Activated T-helper 2 cell treated with anti-CD3 and anti-CD28 coated beads, Interferon-gamma antibody, Interleukin-2, Interleukin-4, amounts not matched to agents 10 μg/mL and 5 μg/mL and 100 μg/mL, durations not matched to agents 14 hours and 24 hours and 36 hours (primary cell): ENCODE data around the gene ILK. TPM values are rescaled to one million over a fixed set of nuclear protein-coding genes. Genes with fewer than 3 reads are reported as not detected.

Source experiments
- DNase-seq: peaks from one replicate; pipeline ENCODE4 v3.0.0; 2021; ENCODE audit warnings: low spot score
- H3K27ac Mint-ChIP-seq: one replicate; pipeline ENCODE4 v1.8.0; 2021; ENCODE audit warnings: mixed read lengths
- H3K27me3 Mint-ChIP-seq: one replicate; pipeline ENCODE4 v1.8.0; 2021; ENCODE audit warnings: low read depth, mixed read lengths
- H3K36me3 Mint-ChIP-seq: one replicate; pipeline ENCODE4 v1.8.0; 2021; ENCODE audit warnings: low read depth, mixed read lengths
- H3K4me1 Mint-ChIP-seq: one replicate; pipeline ENCODE4 v1.8.0; 2021; ENCODE audit warnings: low read depth, mixed read lengths
- H3K4me3 Mint-ChIP-seq: one replicate; pipeline ENCODE4 v1.8.0; 2021; ENCODE audit warnings: low read depth, mild to moderate bottlenecking, moderate library complexity, mixed read lengths
- H3K9me3 Mint-ChIP-seq: one replicate; pipeline ENCODE4 v1.8.0; 2021; ENCODE audit warnings: mixed read lengths
- intact Hi-C: fragments of 100-400 bp; cut with micrococcal nuclease; formaldehyde crosslinking; loops from one replicate; pipeline ENCODE4 v1.15.1; 2023
- total RNA-seq: library from RNA; stranded (reverse); gene quantifications from 2 replicates; pipeline ENCODE4 v1.2.3, GENCODE V29; 2022

The ILK gene
- total RNA-seq, 1 donor from 2014 or later, result 99.5 TPM

DNA sequence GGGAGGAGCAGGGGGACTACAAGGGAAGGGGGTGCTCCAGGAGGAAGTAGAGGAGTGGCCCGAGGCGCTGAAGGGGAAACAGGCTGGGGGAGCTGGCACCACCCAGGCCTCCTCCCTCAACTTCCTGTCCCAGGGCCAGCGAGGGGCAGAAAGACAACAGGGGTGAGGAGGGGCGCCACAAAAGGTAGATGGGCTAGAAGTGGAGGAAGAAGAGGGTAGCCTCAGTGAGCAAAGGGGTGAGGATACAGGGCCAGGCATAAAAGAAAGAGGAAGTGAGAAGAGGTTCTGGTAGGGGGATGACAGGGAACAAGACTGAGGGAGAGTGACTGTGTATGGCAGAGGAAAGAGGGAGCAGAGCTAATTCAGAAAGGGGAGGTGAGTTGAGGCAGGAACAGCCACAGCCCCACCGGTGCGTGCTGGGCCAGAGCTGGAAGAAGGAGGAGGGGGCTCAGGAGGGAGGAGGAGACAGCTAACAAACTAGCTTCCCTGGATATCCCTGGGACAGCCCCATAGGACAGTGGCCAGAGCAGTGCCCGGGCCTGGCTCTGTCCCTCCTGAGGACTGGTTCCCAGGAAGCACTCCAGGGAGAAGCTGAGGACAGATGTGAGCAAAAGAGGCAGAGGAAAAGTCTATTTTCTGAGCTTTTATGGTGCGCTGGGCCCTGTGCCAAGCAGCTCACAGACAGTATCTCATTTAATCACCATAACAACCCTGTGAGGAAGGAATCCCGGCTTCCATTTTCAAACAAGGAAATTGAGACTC, 43.5 kb downstream of the ILK start:
- no peaks in the 10 kb centered on the region for H3K36me3 Mint-ChIP-seq
- H3K27ac Mint-ChIP-seq, result no peak overlapping the region
- DNase-seq, result no peak
- intact Hi-C loops, result no loop called here
- H3K9me3 Mint-ChIP-seq, result no peaks in the 10 kb centered on the region
- peaks cover 3% of the 10 kb centered on the region for H3K4me1 Mint-ChIP-seq
- H3K4me3 Mint-ChIP-seq, result no peak overlapping the region
- H3K27me3 Mint-ChIP-seq, result no peaks in the 10 kb centered on the region

- intact Hi-C loops, result no loop called here
- Mint-ChIP-seq H3K27ac (no peak overlapping the region), H3K4me1 (peaks cover 3% of the 10 kb centered on the region), H3K4me3 (no peak overlapping the region), H3K27me3 (no peaks in the 10 kb centered on the region), H3K9me3 (no peaks in the 10 kb centered on the region), H3K36me3 (no peaks in the 10 kb centered on the region)
- DNase-seq, result no peak
Observed at GRCh38 chr11:6647836-6648235, 44.3 kb downstream of the ILK start.

GRCh38 chr11:6648501-6648900, 44.9 kb downstream of the ILK start:
- intact Hi-C loops, result no loop called here
- Mint-ChIP-seq H3K9me3 (no peaks in the 10 kb centered on the region), H3K27me3 (no peaks in the 10 kb centered on the region)

GRCh38 chr11:6650104-6650503, 46.5 kb downstream of the ILK start:
- Mint-ChIP-seq H3K27ac (no peak overlapping the region), H3K36me3 (no peaks in the 10 kb centered on the region), H3K9me3 (no peaks in the 10 kb centered on the region), H3K27me3 (no peaks in the 10 kb centered on the region), H3K4me3 (no peak overlapping the region), H3K4me1 (peaks cover 3% of the 10 kb centered on the region)
- intact Hi-C loops, result no loop called here
- DNase-seq, result no peak

More at GRCh38 chr11:6648501-6648900, 44.9 kb downstream of the ILK start:
- Mint-ChIP-seq H3K27ac (no peak overlapping the region), H3K4me3 (no peak overlapping the region), H3K36me3 (no peaks in the 10 kb centered on the region), H3K4me1 (peaks cover 3% of the 10 kb centered on the region)
- no peak for DNase-seq

GRCh38 chr11:6650980-6651379, 47.4 kb downstream of the ILK start:
- no peaks in the 10 kb centered on the region for H3K36me3 Mint-ChIP-seq
- H3K27ac Mint-ChIP-seq, result no peak overlapping the region
- no peak overlapping the region for H3K4me3 Mint-ChIP-seq
- peaks cover 1% of the 10 kb centered on the region for H3K4me1 Mint-ChIP-seq
- H3K9me3 Mint-ChIP-seq, result no peaks in the 10 kb centered on the region
- intact Hi-C loops, result no loop called here
- peaks cover 1% of the 10 kb centered on the region for H3K27me3 Mint-ChIP-seq
- DNase-seq, result no peak

- H3K27me3 Mint-ChIP-seq, result peaks cover 13% of the 10 kb centered on the region
- no peak overlapping the region for H3K4me3 Mint-ChIP-seq
- DNase-seq, result no peak
- H3K4me1 Mint-ChIP-seq, result peaks cover 3% of the 10 kb centered on the region
- H3K9me3 Mint-ChIP-seq, result no peaks in the 10 kb centered on the region
- H3K36me3 Mint-ChIP-seq, result peaks cover 3% of the 10 kb centered on the region
- intact Hi-C loops, result loop anchor here (2.0 kb wide), 1 partner anchor 15 kb away; no protein-coding TSS in a partner anchor
- H3K27ac Mint-ChIP-seq, result no peak overlapping the region
Observed at GRCh38 chr11:6652182-6652581, 48.6 kb downstream of the ILK start.

DNA sequence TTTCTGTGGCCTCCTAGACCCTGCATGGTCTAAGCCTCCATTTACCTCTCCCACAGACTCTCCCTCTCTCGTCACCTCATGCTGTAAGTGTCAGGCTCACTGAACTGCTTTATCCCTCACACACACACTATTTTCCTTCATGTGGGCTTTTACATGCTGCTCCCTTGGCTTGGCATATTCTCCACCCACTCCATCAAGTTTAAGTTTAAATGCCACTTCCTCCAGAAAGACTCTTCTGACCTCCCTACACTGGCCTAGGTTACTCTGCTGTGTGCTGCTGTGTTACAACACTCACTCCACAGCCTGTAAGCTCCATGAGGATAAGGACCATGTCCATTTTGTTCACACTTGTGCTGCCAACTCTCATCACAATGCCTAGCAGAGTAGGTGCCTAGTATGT, 49.5 kb downstream of the ILK start:
- Mint-ChIP-seq H3K4me1 (peaks cover 3% of the 10 kb centered on the region), H3K9me3 (no peaks in the 10 kb centered on the region), H3K27ac (no peak overlapping the region), H3K36me3 (peaks cover 3% of the 10 kb centered on the region), H3K27me3 (peaks cover 16% of the 10 kb centered on the region), H3K4me3 (no peak overlapping the region)
- intact Hi-C loops, result loop anchor here (2.0 kb wide), 1 partner anchor 14 kb away; no protein-coding TSS in a partner anchor
- no peak for DNase-seq

- Mint-ChIP-seq H3K27ac (no peak overlapping the region), H3K36me3 (peaks cover 3% of the 10 kb centered on the region), H3K4me1 (peaks cover 3% of the 10 kb centered on the region), H3K27me3 (peaks cover 16% of the 10 kb centered on the region), H3K9me3 (no peaks in the 10 kb centered on the region), H3K4me3 (no peak overlapping the region)
- intact Hi-C loops, result loop anchor here (2.0 kb wide), 1 partner anchor 13 kb away; no protein-coding TSS in a partner anchor
- DNase-seq, result no peak
Observed at GRCh38 chr11:6653656-6654055, 50.1 kb downstream of the ILK start.

GRCh38 chr11:6654281-6655019, 50.9 kb downstream of the ILK start:
- Mint-ChIP-seq H3K27ac (no peak overlapping the region), H3K36me3 (peaks cover 3% of the 10 kb centered on the region), H3K4me3 (no peak overlapping the region), H3K4me1 (peaks cover 3% of the 10 kb centered on the region), H3K9me3 (no peaks in the 10 kb centered on the region), H3K27me3 (peaks cover 16% of the 10 kb centered on the region)
- intact Hi-C loops, result no loop called here
- DNase-seq, result no peak

GRCh38 chr11:6655020-6655789, 51.6 kb downstream of the ILK start:
- DNase-seq, result no peak
- no peak overlapping the region for H3K27ac Mint-ChIP-seq
- no peak overlapping the region for H3K4me3 Mint-ChIP-seq
- peaks cover 16% of the 10 kb centered on the region for H3K27me3 Mint-ChIP-seq
- peaks cover 3% of the 10 kb centered on the region for H3K36me3 Mint-ChIP-seq
- no peaks in the 10 kb centered on the region for H3K9me3 Mint-ChIP-seq
- H3K4me1 Mint-ChIP-seq, result peaks cover 3% of the 10 kb centered on the region
- intact Hi-C loops, result no loop called here

DNA sequence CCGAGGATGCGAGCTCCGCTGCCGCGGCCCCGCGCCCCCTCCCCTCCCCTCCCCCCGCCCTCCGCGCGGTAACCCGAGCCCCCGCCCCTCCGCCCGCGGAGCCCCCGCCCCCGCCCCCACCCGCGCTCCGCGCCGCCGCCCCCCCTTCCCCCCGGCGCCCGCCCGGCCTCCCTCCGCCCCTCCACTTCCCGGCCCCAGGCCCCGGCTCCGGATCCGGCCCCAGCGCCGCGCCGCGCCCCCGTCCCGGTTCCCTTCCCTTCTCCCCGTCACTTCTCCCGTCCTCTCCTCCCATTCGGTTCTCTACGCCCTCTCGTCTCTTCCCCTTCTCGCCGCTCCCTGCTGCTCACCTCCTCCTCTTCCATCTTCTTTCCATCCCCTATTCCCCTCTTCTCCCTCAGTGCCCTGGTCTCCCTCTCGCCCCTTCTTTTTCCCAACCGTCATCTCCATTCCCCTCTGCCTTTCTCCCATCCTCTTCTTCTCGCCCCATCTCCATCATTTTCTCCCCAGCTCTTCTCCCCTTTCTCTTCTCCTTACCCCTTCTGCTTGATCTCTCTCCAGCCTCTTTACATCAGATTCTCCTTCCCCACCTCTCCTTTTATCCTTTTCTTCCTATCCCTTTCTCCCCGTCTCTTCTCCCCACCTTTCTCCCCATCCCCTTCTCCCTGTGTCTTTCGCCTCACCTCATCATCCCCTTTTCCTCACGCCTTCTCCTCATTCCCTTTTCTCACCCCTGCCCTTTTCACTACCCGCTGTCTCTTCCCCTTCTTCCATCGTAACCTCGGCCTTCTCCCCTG, 52.4 kb downstream of the ILK start, which contains the start of gene DCHS1:
Gene DCHS1, minus strand, starts transcription at position 20 of the 794 bp plus-strand sequence. CDS start 14,196 bp downstream, outside the sequence.
- Mint-ChIP-seq H3K4me1 (peaks cover 3% of the 10 kb centered on the region), H3K36me3 (peaks cover 3% of the 10 kb centered on the region), H3K27me3 (peaks cover 16% of the 10 kb centered on the region), H3K27ac (no peak within 1 kb of the TSS), H3K9me3 (no peaks in the 10 kb centered on the region), H3K4me3 (peak within 1 kb of the TSS; percentile 60)
- intact Hi-C loops, result no loop called here
- DNase-seq, result no peak

DNA sequence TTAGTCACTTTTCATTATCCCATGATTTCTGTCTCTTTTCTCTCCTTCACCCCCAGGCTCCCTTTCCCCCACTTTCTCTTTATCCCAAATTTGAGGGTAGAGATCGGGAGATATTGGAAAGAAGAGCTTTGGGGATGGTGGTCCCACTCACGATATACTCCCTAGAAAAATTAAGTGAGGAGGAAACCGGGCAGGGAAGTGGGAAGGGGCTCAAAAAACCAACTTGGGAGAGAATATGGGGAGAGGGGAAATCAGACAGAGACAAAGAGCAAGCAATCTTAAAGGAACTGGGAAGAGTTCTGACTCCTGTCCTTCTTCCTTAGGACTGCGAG, 53.0 kb downstream of the ILK start:
- Mint-ChIP-seq H3K9me3 (no peaks in the 10 kb centered on the region), H3K4me3 (peak overlapping the region; percentile 60), H3K27ac (no peak overlapping the region), H3K4me1 (peaks cover 3% of the 10 kb centered on the region), H3K36me3 (peaks cover 3% of the 10 kb centered on the region), H3K27me3 (peaks cover 16% of the 10 kb centered on the region)
- no peak for DNase-seq
- intact Hi-C loops, result no loop called here
